NCI-H1105 (cell line): Measurements from ENCODE around the gene KANSL1L.

Source experiments
- DNase-seq: peaks from one replicate; lab custom pipeline; 2025; lab: John Stamatoyannopoulos, UW

KANSL1L gene

GRCh38 chr2:210000464-210001324 is 170.5 kb downstream of the KANSL1L start:
- DNase-seq = no peak

GRCh38 chr2:209998596-209998995 is 172.6 kb downstream of the KANSL1L start:
- DNase-seq = no peak

DNA sequence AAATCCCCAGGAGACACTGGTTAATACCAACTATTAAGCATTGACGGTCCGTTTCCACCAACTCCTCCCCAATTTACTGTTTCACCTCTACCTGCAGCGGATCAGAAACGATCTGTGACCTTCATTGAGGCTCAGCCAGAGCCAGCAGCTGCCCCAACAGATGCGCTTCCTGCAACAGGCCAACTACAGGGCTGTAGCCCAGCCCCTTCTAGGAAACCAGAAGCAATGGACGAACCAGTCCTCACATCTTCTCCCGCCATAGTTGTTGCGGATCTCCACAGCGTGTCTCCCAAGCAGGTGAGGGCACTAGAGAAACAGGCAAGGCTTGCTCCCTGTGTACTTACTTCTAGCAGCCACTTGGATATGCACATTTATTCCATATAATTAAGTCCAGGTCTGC is 177.2 kb downstream of the KANSL1L start:
- DNase-seq = no peak

DNA sequence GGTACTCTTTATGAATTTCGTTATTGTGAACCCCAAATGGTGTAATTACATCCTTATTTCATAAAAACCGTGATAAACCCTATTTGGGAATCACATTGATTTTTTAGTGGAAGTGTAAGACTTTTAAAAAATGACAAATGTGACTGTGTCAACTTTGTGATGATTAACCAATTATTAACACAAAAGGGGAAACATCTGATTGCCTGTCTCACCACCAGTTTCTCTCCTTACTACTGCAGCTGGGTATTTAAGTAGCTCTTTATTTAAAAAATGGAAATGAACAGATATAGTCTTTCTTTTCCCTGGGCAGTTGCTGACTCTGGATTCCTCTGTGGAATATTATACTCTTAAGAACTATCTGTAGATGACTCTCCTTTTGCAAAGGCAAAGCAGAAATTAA is 180.4 kb downstream of the KANSL1L start:
- DNase-seq = no peak

GRCh38 chr2:209988010-209988409 is 183.2 kb downstream of the KANSL1L start:
- no peak for DNase-seq

DNA sequence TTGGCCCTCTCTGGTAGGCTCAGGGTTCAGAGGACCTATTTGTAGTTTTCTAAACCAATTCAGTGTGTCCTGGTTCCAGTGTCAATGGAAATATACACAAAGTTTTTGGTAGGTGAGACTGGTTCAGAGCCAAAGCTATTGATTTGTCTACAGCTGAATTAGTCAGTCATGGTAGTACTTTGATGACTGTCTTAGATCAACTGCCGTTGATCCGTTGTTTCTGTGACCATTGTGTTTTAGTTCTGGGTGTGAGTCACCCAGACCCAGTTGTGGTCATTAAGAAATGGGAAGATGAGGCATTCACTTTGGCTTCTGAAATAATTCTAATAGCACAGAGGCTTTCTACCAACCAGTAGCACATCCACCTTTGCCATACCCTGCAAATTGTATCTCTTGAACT is 184.8 kb downstream of the KANSL1L start:
- DNase-seq = no peak

- no peak for DNase-seq
Measured at GRCh38 chr2:209985874-209986273, 185.3 kb downstream of the KANSL1L start.

GRCh38 chr2:209984291-209984690 is 186.9 kb downstream of the KANSL1L start:
- no peak for DNase-seq

GRCh38 chr2:209977386-209978239 is 193.6 kb downstream of the KANSL1L start:
- DNase-seq = peak; percentile 38

- DNase-seq = no peak
Measured at GRCh38 chr2:209976698-209977385, 194.4 kb downstream of the KANSL1L start.

DNA sequence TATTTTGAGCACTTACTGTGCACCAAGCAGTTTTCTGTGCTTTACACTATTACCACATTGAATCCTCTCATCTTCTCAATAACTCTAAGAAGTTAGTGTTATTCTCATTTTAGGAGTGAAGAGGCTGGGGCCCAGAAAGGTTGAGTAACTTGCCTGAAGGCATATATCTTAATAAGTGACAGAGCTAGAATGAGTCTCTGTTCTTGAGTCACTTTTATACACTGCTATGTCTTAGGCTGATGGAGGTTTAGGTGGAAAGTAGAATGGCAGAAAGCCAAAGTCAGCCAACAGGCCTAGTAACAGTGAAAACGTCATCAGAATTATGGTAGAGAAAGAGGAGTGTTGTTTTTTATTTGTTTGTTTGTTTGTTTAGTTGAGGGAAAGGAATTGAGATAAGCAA is 196.6 kb downstream of the KANSL1L start:
- no peak for DNase-seq

- DNase-seq = no peak
Measured at GRCh38 chr2:209973328-209973727, 197.9 kb downstream of the KANSL1L start.
